ENCODE measurements around the gene PAX8.

PAX8 gene

GRCh38 chr2:113238871-113239839 lies 39.6 kb downstream of the PAX8 start:
- no peak for DNase-seq (ENCODE audit: extremely low read depth in 1 of 2, low read depth in 1 of 2)

- no peak for DNase-seq (ENCODE audit: extremely low read depth in 1 of 2, low read depth in 1 of 2)
Observed at GRCh38 chr2:113237604-113238160, 41.0 kb downstream of the PAX8 start.

- no peak for DNase-seq (ENCODE audit: extremely low read depth in 1 of 2, low read depth in 1 of 2)
Observed at GRCh38 chr2:113236367-113237159, 42.2 kb downstream of the PAX8 start.

DNA sequence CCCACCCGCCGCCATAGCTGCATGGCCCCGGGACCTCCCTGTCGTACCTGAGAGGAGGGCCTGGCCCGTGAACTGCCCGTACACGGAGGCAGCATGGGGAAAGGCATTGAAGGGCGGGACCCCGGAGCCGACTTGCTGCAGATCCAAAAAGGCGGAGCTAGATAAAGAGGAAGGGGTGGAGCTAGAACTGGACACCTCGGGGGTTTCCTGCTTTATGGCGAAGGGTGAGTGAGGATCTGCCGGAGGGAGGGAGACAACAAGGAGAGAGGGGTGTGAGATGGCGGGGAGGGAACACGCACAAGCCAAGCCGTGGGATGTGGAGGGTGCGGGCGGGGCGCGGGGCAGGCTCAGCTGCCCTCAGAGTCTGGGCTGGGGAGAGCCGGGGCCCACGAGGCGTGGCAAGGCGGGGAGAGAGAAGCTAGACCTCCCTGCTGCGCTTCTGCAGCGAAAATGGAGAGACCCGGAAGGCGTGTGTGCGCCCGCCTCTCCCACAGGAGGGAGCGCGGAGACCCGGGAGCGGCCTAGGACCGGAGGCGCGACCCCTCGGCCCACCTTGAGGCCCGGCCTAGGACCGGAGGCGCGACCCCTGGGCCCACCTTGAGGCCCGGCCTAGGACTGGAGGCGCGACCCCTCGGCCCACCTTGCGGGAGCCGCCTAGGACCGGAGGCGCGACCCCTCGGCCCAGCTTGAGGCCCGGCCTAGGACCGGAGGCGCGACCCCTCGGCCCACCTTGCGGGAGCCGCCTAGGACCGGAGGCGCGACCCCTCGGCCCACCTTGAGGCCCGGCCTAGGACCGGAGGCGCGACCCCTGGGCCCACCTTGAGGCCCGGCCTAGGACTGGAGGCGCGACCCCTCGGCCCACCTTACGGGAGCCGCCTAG lies 43.1 kb downstream of the PAX8 start:
- DNase-seq (ENCODE audit: extremely low read depth in 1 of 2, low read depth in 1 of 2): peak; percentile 10 to 31

- DNase-seq (ENCODE audit: extremely low read depth in 1 of 2, low read depth in 1 of 2): no peak
Observed at GRCh38 chr2:113234721-113235346, 43.9 kb downstream of the PAX8 start.

DNA sequence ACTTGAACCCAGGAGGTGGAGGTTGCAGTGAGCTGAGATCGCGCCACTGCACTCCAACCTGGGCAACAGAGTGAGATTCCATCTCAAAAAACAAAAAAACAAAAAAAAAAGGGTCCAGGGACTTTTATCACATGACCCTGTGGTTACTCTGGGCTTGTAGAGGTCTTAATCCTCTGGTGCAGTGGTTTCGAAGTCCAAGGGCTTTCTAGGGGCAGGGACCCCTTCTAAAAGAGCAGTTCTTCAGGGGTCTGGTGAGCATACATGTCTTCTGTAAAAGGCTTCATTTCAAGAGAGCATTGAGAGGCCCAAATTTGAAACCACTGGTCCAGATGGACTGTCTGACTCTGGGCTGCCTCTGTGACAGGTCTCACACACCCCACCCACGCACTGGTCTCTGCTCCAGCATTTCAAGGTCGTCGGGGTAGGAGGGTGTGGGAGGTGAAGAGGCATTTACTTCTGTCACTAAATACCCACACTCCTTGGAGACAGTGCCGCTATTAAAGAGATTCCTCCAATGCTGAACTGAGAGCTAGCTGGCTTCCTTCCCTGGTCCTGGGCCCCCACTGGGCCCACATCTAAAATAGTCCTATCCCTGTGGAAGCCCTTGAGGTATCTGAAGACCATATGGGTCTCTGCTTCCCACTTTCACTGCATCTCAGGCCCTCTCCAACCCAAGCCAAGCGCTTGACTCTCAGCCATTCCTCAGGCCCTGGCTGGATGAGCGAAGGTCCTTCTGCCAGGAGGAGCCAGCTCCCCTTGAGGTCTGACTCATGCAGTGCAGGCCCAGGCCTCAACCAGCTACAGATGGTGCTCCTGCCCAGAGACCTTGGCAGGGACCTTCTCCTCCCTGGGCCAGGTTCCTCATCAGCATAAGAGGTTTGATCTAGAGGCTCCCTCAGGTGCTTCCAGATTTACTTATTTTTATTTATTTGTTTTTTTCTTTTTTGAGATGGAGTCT lies 44.8 kb downstream of the PAX8 start:
- no peak for DNase-seq (ENCODE audit: extremely low read depth in 1 of 2, low read depth in 1 of 2)

DNA sequence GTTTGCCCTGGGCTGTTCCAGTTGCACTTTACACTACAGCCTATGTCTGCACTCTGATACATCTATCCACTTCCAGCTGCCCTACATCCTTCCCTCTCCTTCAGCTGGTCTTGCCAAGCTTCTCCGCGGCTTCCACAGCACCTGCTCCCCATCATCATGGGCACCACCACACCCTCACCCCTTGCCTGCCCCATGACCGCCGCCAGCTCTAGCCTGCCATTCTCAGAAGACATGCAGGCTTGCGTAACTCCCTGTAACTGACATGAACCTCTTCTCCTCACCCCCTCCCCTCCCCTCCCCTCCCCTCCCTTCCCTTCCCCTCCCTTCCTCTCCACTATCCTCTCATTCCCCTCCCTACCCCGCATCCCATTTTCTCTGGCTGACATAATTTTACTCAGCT lies 46.0 kb downstream of the PAX8 start:
- no peak for DNase-seq (ENCODE audit: extremely low read depth in 1 of 2, low read depth in 1 of 2)

DNA sequence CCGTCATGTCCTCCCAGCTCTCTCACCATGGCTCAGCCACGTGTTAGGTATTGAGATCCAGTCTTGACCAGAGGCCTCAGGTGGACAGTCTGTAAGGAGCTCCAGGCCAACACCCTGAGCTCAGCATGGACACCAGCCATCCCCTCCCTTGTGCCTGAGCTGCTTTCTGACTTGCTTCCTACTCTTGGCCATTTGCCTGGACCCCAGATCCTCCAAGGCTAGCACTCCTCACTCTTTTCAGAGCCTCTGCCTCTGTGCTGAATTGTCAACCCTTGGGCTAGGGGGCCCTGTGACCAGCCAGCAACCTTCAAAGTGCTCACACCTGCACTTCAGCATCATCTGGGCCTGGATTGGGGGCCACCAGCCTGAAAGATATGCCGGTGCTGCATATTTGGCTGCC lies 46.6 kb downstream of the PAX8 start:
- no peak for DNase-seq (ENCODE audit: extremely low read depth in 1 of 2, low read depth in 1 of 2)

GRCh38 chr2:113231064-113231463 lies 47.7 kb downstream of the PAX8 start:
- DNase-seq (ENCODE audit: extremely low read depth in 1 of 2, low read depth in 1 of 2): no peak

DNA sequence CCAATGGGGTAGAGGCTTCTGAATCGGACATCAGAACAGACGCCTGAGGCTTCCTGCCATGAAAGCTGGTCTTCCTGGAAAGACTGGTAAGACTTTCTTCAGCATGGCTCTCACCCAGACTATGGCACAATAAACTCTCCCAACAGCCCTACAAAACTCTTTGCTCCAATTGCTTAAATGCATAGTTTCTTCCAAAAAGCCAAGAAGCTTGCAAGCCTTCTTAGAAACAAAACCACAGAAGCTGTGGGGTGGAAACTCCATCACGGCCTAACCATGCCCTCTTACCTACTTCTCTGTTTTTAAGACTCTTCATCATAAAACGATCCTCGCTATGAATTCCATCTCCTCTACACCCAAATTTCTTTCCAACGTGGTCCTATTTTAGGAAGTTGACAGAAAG lies 48.2 kb downstream of the PAX8 start:
- no peak for DNase-seq (ENCODE audit: extremely low read depth in 1 of 2, low read depth in 1 of 2)

GRCh38 chr2:113229795-113230194 lies 48.9 kb downstream of the PAX8 start:
- no peak for DNase-seq (ENCODE audit: extremely low read depth in 1 of 2, low read depth in 1 of 2)

DNA sequence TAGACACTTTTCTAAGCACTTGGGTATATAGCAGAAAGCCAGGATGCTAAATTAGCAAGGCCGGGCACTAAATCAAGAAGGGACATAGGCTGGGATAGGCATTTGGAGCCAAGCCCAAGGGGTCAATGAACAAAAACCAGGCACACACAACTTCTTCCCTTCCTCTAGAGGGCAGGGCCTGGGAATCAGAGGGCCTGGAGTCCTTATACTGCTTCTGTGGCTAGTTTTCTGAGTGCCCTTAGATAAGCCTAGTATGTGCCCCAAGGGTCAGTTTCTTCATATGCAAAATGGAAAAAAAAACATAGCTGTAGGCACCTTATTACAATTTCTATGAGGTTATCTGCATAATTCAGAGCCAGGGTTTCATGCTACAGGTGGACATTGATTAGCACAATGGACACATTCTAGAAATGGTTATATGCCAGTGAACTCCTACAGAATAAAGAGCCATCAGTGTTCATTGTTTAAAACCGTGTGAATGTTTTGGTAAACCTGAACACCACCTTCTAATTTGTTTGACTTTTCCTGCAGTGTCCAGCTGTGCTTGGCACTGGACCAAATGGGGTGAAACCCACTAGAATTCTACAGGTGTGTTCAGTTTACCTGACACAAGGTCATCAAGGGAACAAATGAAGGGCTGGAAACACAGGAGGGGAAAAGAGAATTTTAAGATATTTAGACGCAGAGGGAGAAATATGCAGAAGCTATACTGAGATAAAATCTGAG lies 49.6 kb downstream of the PAX8 start:
- no peak for DNase-seq (ENCODE audit: extremely low read depth in 1 of 2, low read depth in 1 of 2)

- no peak for DNase-seq (ENCODE audit: extremely low read depth in 1 of 2, low read depth in 1 of 2)
Observed at GRCh38 chr2:113228351-113228750, 50.4 kb downstream of the PAX8 start.

DNA sequence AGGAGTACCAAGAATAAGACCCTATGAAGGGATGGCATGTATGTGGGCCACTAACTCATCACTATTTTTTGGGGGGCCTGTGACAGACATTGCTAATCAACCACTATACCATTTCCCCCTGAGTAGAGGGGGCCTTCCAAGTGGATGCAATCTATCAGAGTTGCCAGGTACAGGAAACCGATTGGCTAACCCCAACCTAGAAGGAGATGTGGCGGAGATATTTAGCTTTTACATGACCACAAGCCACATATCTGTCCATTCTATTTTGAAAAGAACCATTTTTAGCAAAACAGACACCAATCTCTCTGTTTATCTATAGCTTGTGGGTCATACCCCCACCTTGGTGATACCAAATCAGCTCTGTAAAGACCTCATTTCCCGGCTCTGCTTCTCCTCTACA lies 51.0 kb downstream of the PAX8 start:
- no peak for DNase-seq (ENCODE audit: extremely low read depth in 1 of 2, low read depth in 1 of 2)

DNA sequence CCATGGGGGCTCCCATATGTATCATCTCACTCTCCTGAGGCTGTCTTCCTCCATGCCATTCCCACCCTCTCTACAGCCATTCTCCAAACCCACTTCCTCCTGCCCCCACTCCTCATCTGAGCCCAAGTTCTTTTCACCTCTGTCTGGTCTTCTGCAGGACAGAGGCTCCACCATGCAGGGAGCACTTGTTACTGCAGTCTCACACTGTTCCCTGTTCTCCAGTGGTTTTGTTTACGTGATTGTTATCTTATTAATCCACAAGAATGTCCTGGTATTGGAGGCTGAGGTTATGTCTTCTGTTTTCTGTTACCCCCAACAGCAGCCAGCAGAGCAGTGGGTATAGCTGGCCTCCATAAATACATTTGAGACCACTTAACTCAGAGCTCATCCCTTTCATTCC lies 51.4 kb downstream of the PAX8 start:
- no peak for DNase-seq (ENCODE audit: extremely low read depth in 1 of 2, low read depth in 1 of 2)

DNA sequence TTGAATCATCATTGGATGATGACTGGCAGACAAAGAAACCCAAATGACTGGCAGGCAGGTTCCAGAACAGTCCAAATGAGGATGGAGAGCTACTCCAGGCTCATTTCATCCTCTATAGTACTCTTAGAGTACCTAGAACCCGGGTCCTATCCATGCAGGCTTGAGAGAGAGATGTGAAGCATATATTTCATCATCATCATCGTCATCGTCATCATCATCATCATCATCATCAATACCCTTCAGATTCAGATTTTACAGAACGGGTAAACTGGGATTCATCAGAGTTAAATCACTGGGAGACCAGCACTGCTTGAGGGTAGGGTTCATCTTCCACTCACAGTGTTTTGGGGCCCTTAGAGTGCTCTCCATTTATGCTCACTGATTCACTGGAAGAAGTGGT lies 52.3 kb downstream of the PAX8 start:
- no peak for DNase-seq (ENCODE audit: extremely low read depth in 1 of 2, low read depth in 1 of 2)

- no peak for DNase-seq (ENCODE audit: extremely low read depth in 1 of 2, low read depth in 1 of 2)
Observed at GRCh38 chr2:113225263-113226259, 53.2 kb downstream of the PAX8 start.

Data from activated CD8-positive, alpha-beta memory T cell treated with anti-CD3 and anti-CD28 coated beads for 1 hour (primary cell).